Activated CD4-positive, alpha-beta T cell treated with anti-CD3 and anti-CD28 coated beads for 36 hours (primary cell): ENCODE measurements around the gene SP140. TPM values are rescaled to one million over a fixed set of nuclear protein-coding genes. Genes with fewer than 3 reads are reported as not detected.
A peak's percentile ranks its signal among the peaks of the same experiment; 100 is the strongest.

Source experiments
- ATAC-seq: fragments of 200-7000 bp; cut with Tn5 transposase; one replicate; pipeline ENCODE4 v1.10.0; 2021; ENCODE audit warnings: mild to moderate bottlenecking, moderate library complexity
- CTCF ChIA-PET: fragments of 350-600 bp; sonication (Branson Sonifier 250); formaldehyde crosslinking; loops from one replicate; lab custom pipeline; 2021; ENCODE audit warnings: antibody characterized with exemption; lab: Charles Lee
- POLR2A ChIA-PET: fragments of 350-600 bp; sonication (Branson Sonifier 250); formaldehyde crosslinking; loops from one replicate; lab custom pipeline; 2021; ENCODE audit warnings: antibody characterized with exemption, inconsistent platforms; lab: Charles Lee
- DNase-seq: peaks from one replicate; pipeline ENCODE4 v3.0.0-alpha.2; 2020
- H3K27ac Mint-ChIP-seq: one replicate; pipeline ENCODE4 v1.8.0; 2021; ENCODE audit warnings: mixed read lengths
- H3K27me3 Mint-ChIP-seq: one replicate; pipeline ENCODE4 v1.8.0; 2021; ENCODE audit warnings: mixed read lengths
- H3K36me3 Mint-ChIP-seq: one replicate; pipeline ENCODE4 v1.8.0; 2021; ENCODE audit warnings: low read depth, mixed read lengths
- H3K4me1 Mint-ChIP-seq: one replicate; pipeline ENCODE4 v1.8.0; 2021; ENCODE audit warnings: mixed read lengths
- H3K4me3 Mint-ChIP-seq: one replicate; pipeline ENCODE4 v1.8.0; 2021; ENCODE audit warnings: mild to moderate bottlenecking, moderate library complexity, mixed read lengths
- H3K9me3 Mint-ChIP-seq: one replicate; pipeline ENCODE4 v1.8.0; 2021; ENCODE audit warnings: low read depth, mixed read lengths
- intact Hi-C, 2 experiments: fragments of 100-400 bp; cut with DNase I in 1 of 2; cut with micrococcal nuclease in 1 of 2; formaldehyde crosslinking; loops; one replicate each; pipeline versions ENCODE4 v1.14.2 to v1.15.1; 2022 to 2024; cut with DNase I, micrococcal nuclease
- total RNA-seq, 2 experiments: library from RNA; stranded (reverse); gene quantifications; one replicate each; pipeline ENCODE4 v1.2.3, GENCODE V29; 2021

Gene SP140
- 10 to 100 TPM; 71.3 to 84.2 TPM for total RNA-seq

DNA sequence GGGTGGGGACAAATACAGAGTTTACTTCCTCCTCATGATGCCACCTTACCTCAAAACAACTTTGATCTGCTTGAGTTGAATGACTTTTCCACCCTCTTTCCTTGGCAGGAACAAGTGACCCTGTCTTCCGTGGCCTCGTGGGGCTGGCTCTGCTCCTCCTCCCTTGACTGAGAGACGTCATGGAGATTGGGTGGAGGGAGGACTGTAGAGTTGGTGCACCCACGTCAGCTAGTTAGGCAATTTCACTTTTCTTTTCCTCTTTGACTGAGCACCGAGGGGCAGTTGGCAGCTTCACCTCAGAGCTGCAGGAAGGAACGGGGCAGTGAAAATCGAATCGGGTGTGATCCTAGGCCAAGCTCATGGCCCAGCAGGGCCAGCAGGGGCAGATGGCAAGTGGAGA lies at the start of gene SP140:
Gene SP140, plus strand, starts transcription at position 251 of the 400 bp plus-strand sequence. Its CDS starts 109 bp downstream, at position 360.
- Mint-ChIP-seq H3K27me3 (no peaks in the 10 kb centered on the region), H3K4me1 (peaks cover 51% of the 10 kb centered on the region)
- CTCF ChIA-PET = interaction anchor here (1.0 to 1.4 kb wide), 2 partner anchors 23 to 102 kb away, joined by 3 to 4 read pairs; partner anchors contain the start of gene SP140L

DNA sequence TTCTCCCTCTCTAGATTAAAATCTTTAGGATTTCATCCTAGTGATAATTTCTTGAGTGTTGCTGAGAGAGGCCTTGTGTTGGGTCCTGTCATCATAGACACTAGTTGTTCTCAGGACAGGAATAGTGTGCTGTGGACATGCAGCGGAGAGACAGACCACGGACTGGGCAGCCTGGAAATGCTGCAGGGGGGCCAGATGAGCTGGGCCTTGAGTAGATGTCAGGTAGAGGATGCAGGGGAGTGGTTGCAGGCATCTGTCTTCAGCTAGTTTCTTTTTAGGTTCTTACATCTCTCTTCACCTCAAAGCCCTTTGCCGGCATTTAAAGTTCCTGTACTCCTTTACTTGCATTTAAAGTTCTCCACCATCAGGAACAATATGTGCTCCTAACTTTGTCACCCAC lies 48.5 kb upstream of the SP140 start:
- Mint-ChIP-seq H3K36me3 (peaks cover 52% of the 10 kb centered on the region), H3K4me1 (no peaks in the 10 kb centered on the region), H3K4me3 (no peak overlapping the region), H3K9me3 (no peaks in the 10 kb centered on the region), H3K27me3 (no peaks in the 10 kb centered on the region), H3K27ac (no peak overlapping the region)
- DNase-seq (no peak), ATAC-seq (no peak)
- intact Hi-C loops = no loop called here
- ChIA-PET POLR2A (no interaction called here), CTCF (interaction anchor here (1.5 kb wide), 1 partner anchor 169 kb away, joined by 4 read pairs; no protein-coding TSS in a partner anchor)

More for the DNA sequence above, at the start of gene SP140:
- peaks cover 6% of the 10 kb centered on the region for H3K9me3 Mint-ChIP-seq
- ATAC-seq = peak; percentile 87
- H3K4me3 Mint-ChIP-seq = peak within 1 kb of the TSS; percentile 81
- H3K27ac Mint-ChIP-seq = peak within 1 kb of the TSS; percentile 96
- POLR2A ChIA-PET = interaction anchor here (1.2 to 1.3 kb wide), 2 partner anchors 29 to 489 kb away, joined by 3 to 5 read pairs; no protein-coding TSS in a partner anchor
- intact Hi-C loops = loop anchor here in 1 of 2 experiments (1.0 to 5.0 kb wide), 2 partner anchors 9 to 303 kb away; partner anchors contain the start of genes FBXO36 and TRIP12
- peaks cover 22% of the 10 kb centered on the region for H3K36me3 Mint-ChIP-seq
- DNase-seq = peak; percentile 85

DNA sequence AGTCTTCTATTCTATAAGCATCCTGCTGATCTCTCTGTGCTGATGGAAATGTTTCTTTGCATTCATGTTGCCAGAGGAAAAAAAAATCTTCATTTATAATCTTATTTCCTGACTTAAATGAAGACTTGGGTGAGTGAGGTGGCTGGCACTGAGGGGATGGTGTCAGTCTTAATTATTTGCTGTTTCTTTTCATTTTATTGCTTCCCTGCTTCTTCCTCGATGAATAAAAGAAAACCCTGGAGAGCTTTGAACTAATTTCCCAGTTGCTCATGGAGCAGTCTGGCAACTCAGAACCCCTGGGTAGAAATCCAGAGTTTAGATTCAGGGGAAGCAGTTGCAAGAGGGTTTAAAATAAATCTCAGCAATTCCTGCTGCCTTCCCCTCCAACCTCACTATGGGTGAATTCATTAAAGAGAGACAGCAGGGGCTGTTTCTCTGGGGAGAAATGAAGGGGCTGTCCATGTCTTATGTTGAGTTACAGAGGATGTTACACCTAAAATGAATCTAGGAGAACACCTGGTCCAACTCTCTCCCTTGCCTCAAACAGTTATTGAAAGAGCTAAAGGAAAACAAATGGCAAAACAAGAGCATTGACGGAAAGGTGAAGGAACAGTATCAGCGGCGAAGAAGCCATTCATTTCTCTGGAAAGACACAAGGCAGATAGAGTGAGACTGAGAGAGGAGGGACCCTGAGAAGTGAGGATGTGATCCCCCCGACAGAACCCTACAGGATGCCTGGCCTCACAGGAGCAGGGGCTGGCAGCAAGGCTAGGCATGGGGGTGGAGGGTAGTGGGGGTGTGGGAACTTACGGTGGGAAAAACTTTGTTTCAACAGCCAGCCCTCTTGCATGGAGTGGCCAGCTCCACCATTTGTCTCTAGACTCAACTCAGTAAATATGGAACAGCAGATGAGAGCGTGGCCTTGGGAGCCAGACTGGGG lies 46.7 kb upstream of the SP140 start:
- Mint-ChIP-seq H3K36me3 (peaks cover 58% of the 10 kb centered on the region), H3K9me3 (no peaks in the 10 kb centered on the region), H3K4me1 (no peaks in the 10 kb centered on the region), H3K4me3 (no peak overlapping the region), H3K27me3 (no peaks in the 10 kb centered on the region), H3K27ac (no peak overlapping the region)
- no peak for ATAC-seq
- no peak for DNase-seq
- ChIA-PET POLR2A (interaction anchor here (0.6 kb wide), 1 partner anchor 26 kb away, joined by 4 read pairs; no protein-coding TSS in a partner anchor), CTCF (interaction anchor here (0.6 kb wide), 1 partner anchor 1022 kb away, joined by 3 read pairs; no protein-coding TSS in a partner anchor)
- intact Hi-C loops = no loop called here

DNA sequence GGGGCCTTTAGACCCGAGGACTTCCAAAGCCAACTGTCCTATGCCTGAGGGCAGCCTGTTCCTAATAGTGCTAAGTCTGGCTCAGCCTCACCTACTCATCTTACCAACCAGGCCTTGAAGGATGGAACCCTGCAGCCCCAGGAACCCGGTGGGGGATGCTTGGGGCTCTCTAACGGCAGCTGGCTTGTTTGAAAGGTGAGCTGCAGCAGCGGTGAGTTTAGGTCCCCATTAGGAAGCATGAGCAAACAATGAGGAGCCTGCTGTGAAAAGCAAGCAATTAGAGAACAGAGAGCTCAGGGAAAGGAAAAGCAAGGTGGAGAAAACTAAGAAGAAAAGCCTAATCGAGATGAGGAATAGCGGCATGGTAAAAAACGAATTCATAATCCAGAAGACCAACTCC lies 45.6 kb upstream of the SP140 start:
- Mint-ChIP-seq H3K9me3 (no peaks in the 10 kb centered on the region), H3K4me1 (no peaks in the 10 kb centered on the region), H3K27ac (no peak overlapping the region), H3K4me3 (no peak overlapping the region), H3K27me3 (no peaks in the 10 kb centered on the region), H3K36me3 (peaks cover 63% of the 10 kb centered on the region)
- intact Hi-C loops = no loop called here
- CTCF ChIA-PET = no interaction called here
- POLR2A ChIA-PET = no interaction called here
- DNase-seq (no peak), ATAC-seq (no peak)

DNA sequence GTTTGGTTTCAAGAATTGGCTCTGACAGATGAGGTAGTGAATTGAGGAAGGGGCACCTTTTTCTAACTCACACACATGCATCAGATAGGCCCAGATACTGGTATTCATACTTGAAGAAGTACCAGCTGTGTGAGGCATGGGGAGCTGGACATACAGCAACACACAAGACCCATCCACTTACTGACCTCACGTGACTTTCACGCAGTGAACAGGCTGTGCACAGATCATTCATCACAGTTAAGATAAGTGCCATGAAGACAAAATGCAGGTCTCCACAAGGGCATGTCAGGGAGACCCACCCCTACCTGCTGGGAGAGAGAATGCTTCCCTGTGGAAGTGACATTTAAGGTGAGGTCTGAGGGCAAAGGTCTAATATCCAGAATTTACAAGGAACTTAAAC lies 44.3 kb upstream of the SP140 start:
- H3K9me3 Mint-ChIP-seq = no peaks in the 10 kb centered on the region
- ChIA-PET CTCF (no interaction called here), POLR2A (no interaction called here)
- H3K4me3 Mint-ChIP-seq = no peak overlapping the region
- no peak for ATAC-seq
- DNase-seq = no peak
- intact Hi-C loops = no loop called here
- no peaks in the 10 kb centered on the region for H3K27me3 Mint-ChIP-seq
- H3K4me1 Mint-ChIP-seq = no peaks in the 10 kb centered on the region
- peak overlapping the region; percentile 67 for H3K27ac Mint-ChIP-seq
- peaks cover 68% of the 10 kb centered on the region for H3K36me3 Mint-ChIP-seq

DNA sequence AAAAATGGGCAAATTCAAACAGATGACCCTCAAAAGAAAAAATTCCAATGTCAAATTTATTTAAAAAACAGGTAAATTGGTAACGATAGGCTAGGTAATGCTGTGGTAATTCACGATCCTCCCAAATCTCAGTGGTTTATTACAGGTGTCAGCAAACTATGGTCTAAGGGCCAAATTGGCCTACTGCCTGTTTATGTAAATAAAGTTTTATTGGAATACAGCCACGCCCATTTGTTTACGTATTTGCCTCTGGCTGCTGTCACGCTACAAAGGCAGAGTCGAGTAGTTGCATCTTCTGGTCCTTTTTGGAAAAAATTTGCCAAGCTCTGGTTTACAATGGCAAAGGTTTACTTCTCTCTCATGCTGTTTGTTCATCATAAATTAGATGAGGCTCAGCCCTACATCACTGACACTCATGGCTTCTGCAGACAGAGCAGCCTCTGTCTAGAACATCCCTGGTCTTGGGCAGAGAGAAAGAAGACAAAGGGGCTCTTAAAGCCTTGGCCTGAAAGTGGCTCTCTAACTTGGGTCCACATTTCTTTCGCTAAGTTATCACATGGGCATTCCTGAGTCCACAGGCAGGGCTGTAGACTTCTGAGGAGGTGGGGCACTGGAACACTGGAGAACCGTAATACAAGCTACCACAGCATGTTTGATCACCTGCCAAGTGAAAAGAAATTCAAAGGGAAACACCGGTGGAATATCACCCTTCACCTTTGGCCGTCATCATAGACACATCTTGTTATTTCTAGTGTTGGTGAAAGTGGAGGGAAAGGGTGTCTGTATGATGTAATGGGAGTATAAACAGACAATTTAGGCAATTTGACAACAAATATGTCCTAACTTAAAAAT lies 40.6 kb upstream of the SP140 start:
- Mint-ChIP-seq H3K9me3 (peaks cover 3% of the 10 kb centered on the region), H3K36me3 (peaks cover 63% of the 10 kb centered on the region), H3K27ac (no peak overlapping the region), H3K4me1 (no peaks in the 10 kb centered on the region), H3K4me3 (no peak overlapping the region), H3K27me3 (no peaks in the 10 kb centered on the region)
- ChIA-PET CTCF (no interaction called here), POLR2A (no interaction called here)
- intact Hi-C loops = no loop called here
- ATAC-seq (no peak), DNase-seq (no peak)

DNA sequence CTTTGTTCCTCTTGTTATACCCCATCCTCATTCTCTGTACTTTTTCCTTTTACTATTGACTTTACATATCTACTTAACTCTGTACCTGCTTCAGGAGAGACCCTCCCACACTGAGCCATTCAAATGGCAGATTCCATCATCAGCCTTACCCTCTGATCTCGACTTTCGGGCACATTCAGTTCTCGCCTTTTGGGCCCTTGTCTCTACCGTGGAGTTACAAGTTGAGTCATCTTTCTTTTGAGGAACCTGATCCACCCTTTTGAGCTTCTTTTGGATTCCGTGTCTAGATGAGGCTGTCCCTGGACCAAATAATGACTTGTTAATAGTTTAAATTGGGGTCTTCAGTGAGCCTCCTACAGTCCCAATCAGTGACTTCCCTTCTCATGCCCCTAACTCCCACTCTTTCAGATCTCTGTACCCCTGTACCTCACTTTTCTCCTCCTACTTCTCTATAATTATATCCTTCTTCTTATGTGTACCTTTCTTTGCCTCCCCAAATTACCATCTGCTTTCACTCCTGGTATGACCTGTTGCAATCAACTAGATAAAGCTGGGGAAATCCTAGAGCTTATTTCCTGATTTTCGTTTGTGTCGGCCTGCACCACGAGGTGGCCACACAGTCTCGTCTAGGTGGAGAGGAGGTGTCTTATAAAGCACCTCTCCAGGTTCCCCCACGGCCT lies 23.0 kb upstream of the SP140 start:
- no peaks in the 10 kb centered on the region for H3K9me3 Mint-ChIP-seq
- H3K36me3 Mint-ChIP-seq = peaks cover 79% of the 10 kb centered on the region
- DNase-seq (peak; percentile 43), ATAC-seq (peak; percentile 63)
- CTCF ChIA-PET = interaction anchor here (0.6 to 1.2 kb wide), 4 partner anchors 9 to 409 kb away, joined by 3 to 4 read pairs (median 3); partner anchors contain the start of gene SP140
- POLR2A ChIA-PET = interaction anchor here (0.6 to 0.7 kb wide), 2 partner anchors 19 to 135 kb away, joined by 3 to 9 read pairs; no protein-coding TSS in a partner anchor
- intact Hi-C loops = no loop called here
- peak overlapping the region; percentile 81 for H3K27ac Mint-ChIP-seq
- peaks cover 29% of the 10 kb centered on the region for H3K4me1 Mint-ChIP-seq
- no peak overlapping the region for H3K4me3 Mint-ChIP-seq
- H3K27me3 Mint-ChIP-seq = no peaks in the 10 kb centered on the region

DNA sequence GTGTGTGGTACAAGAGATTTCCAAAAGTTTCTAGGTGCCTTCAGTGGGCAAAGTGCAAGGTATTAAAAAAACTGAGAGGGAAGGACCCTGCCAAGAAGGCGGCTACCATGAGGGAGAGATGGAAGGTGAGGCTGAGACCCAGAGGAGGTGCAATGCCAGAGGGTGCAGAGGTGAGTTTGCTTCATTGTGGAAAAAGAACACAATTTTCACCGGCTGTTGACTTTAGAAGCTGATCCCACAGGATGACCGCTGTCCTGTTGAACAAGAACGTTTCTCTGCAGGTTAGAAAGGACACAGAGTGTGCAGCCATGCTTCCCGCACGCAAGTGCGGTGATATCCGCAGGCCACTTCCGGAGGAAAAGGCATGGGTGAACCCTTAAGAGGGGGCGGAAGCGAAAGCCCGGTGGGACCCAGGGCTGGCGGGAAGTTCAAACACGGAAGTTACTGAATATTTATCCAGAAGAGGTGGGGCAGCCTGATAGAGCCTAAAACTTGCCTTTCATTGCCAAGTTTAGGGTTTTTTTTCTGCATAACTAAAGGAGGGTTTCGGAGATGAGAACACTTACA lies 22.3 kb upstream of the SP140 start:
- POLR2A ChIA-PET = interaction anchor here (0.6 kb wide), 1 partner anchor 18 kb away, joined by 9 read pairs; no protein-coding TSS in a partner anchor
- no peak overlapping the region for H3K4me3 Mint-ChIP-seq
- H3K4me1 Mint-ChIP-seq = peaks cover 29% of the 10 kb centered on the region
- CTCF ChIA-PET = interaction anchor here (0.6 to 1.0 kb wide), 2 partner anchors 22 to 408 kb away, joined by 3 read pairs; partner anchors contain the start of gene SP140
- no peaks in the 10 kb centered on the region for H3K9me3 Mint-ChIP-seq
- intact Hi-C loops = no loop called here
- peak overlapping the region; percentile 81 for H3K27ac Mint-ChIP-seq
- ATAC-seq (no peak), DNase-seq (no peak)
- H3K27me3 Mint-ChIP-seq = no peaks in the 10 kb centered on the region
- H3K36me3 Mint-ChIP-seq = peaks cover 73% of the 10 kb centered on the region

DNA sequence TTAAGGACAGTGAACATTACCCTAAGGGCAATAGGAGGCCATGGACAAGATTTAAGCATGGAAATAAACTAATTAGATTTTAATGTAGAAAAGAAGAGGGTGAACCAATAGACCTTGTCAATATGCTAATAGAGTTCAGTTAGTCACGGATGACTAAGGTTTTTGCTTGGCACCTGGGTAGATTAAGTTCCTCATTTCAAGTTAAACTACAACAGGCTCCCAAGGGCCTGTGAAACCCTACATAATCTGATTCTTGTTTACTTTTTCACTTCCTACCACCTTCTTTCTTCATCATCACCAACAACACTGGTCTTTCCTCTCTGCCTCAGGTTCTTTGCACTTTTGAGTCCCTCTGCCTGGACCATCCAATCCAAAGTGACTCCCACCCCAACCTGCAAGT lies 20.5 kb upstream of the SP140 start:
- ChIA-PET POLR2A (interaction anchor here (0.7 to 1.2 kb wide), 2 partner anchors 14 to 27 kb away, joined by 3 to 4 read pairs; no protein-coding TSS in a partner anchor), CTCF (interaction anchor here (0.6 kb wide), 1 partner anchor 464 kb away, joined by 4 read pairs; no protein-coding TSS in a partner anchor)
- H3K4me1 Mint-ChIP-seq = peaks cover 29% of the 10 kb centered on the region
- DNase-seq = no peak
- intact Hi-C loops = no loop called here
- peaks cover 56% of the 10 kb centered on the region for H3K36me3 Mint-ChIP-seq
- H3K27ac Mint-ChIP-seq = peak overlapping the region; percentile 10
- H3K27me3 Mint-ChIP-seq = no peaks in the 10 kb centered on the region
- H3K9me3 Mint-ChIP-seq = no peaks in the 10 kb centered on the region
- peak; percentile 12 for ATAC-seq
- no peak overlapping the region for H3K4me3 Mint-ChIP-seq

DNA sequence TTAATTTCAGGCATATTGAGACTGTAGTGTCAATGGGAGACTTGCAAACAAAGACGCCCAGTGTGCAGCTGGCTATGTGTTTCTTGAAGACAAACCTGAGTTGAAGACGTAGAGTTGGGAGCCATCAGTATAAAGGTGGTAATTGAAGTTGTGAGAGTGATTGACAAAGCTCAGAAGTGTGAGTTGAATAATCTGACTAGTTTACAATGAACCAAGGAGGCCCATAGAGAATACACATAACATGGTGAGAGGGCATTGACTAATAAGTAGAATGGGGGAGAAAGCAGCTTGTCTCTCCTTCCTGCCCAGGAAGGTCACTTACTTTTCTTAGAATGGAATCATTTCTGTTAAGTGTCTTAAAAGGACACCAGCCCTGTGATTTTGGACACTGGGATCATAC lies 19.8 kb upstream of the SP140 start:
- DNase-seq (no peak), ATAC-seq (peak; percentile 70)
- CTCF ChIA-PET = interaction anchor here (0.6 to 0.7 kb wide), 3 partner anchors 360 to 505 kb away, joined by 3 to 4 read pairs (median 3); no protein-coding TSS in a partner anchor
- H3K36me3 Mint-ChIP-seq = peaks cover 49% of the 10 kb centered on the region
- no peak overlapping the region for H3K4me3 Mint-ChIP-seq
- H3K4me1 Mint-ChIP-seq = peaks cover 29% of the 10 kb centered on the region
- H3K9me3 Mint-ChIP-seq = no peaks in the 10 kb centered on the region
- intact Hi-C loops = no loop called here
- no peaks in the 10 kb centered on the region for H3K27me3 Mint-ChIP-seq
- POLR2A ChIA-PET = interaction anchor here (1.2 kb wide), 1 partner anchor 13 kb away, joined by 3 read pairs; no protein-coding TSS in a partner anchor
- peak overlapping the region; percentile 10 for H3K27ac Mint-ChIP-seq
